Lower leg skin (tissue), 3 donors: ENCODE measurements around the gene MFSD2B.

Experiments
- CTCF ChIP-seq, 3 donors: fragments of 450-650 bp; IDR thresholded peaks; one replicate each; pipeline ENCODE4 v1.5.1; 2016; ENCODE audit warnings: antibody characterized with exemption in 3 of 3, mild to moderate bottlenecking in 3 of 3, moderate library complexity in 2 of 3
- POLR2A ChIP-seq, 2 donors: fragments of 450-650 bp; IDR thresholded peaks; one replicate each; pipeline ENCODE4 v1.6.1; 2016 to 2017; ENCODE audit warnings: antibody characterized with exemption in 2 of 2, mild to moderate bottlenecking in 1 of 2, moderate library complexity in 1 of 2

GRCh38 chr2:23993736-23994269, 16.1 kb upstream of the MFSD2B start:
- no peak for TF ChIP-seq CTCF (IDR thresholded peaks at IDR 0.05)
- TF ChIP-seq POLR2A (IDR thresholded peaks at IDR 0.05), result no peak
